HEK293 (cell line): Measurements from ENCODE around the gene GMPPB.

Experiments
- CTCF ChIA-PET: fragments of 350-600 bp; formaldehyde crosslinking; extraction: SDS; loops from one replicate; lab custom pipeline; 2021; ENCODE audit warnings: antibody characterized with exemption; lab: Yijun Ruan, JAX
- POLR2A ChIA-PET: fragments of 300-600 bp; formaldehyde crosslinking; extraction: SDS; loops from one replicate; lab custom pipeline; 2020; ENCODE audit warnings: antibody characterized with exemption, inconsistent platforms; lab: Yijun Ruan, JAX
- H3K27ac ChIP-seq: fragments of 200-500 bp; sonication (Bioruptor generic); 2 replicates; pipeline ENCODE4 v1.5.1; 2014; ENCODE audit warnings: low read depth, low read length, control low read depth, inconsistent platforms; ENCODE audit errors: extremely low read depth
- H3K36me3 ChIP-seq, 2 experiments: fragments of 200-500 bp in 1 of 2; sonication (Bioruptor generic) in 1 of 2; 1 replicate in 1 of 2; 2 replicates in 1 of 2; pipeline ENCODE4 v1.5.1; 2014 to 2017; ENCODE audit warnings: inconsistent platforms in 2 of 2, low read length in 2 of 2; ENCODE audit not compliant: control insufficient read depth in 2 of 2, insufficient read depth in 1 of 2
- H3K4me1 ChIP-seq: fragments of 200-500 bp; sonication (Bioruptor generic); 2 replicates; pipeline ENCODE4 v1.5.1; 2014; ENCODE audit warnings: mild to moderate bottlenecking, low read length, inconsistent platforms; ENCODE audit not compliant: control insufficient read depth, insufficient read depth
- H3K4me3 ChIP-seq: 2 replicates; pipeline ENCODE4 v1.5.1; 2011; ENCODE audit warnings: low read depth, mild to moderate bottlenecking, control low read depth, low read length, moderate library complexity
- H3K9me3 ChIP-seq: fragments of 200-500 bp; sonication (Bioruptor generic); 2 replicates; pipeline ENCODE4 v1.5.1; 2014; ENCODE audit warnings: low read depth, low read length, inconsistent platforms; ENCODE audit not compliant: control insufficient read depth, insufficient read depth
- GLI4 ChIP-seq: fragments of 450-650 bp; formaldehyde crosslinking; IDR thresholded peaks from 2 replicates; pipeline ENCODE4 v1.5.1; 2016; ENCODE audit warnings: missing biosample characterization, missing genetic modification characterization
- IKZF3 ChIP-seq: fragments of 450-650 bp; IDR thresholded peaks from 2 replicates; pipeline ENCODE4 v1.5.0; 2018; ENCODE audit warnings: missing biosample characterization, mild to moderate bottlenecking, missing genetic modification characterization, moderate library complexity
- OSR2 ChIP-seq: fragments of 450-650 bp; formaldehyde crosslinking; IDR thresholded peaks from 2 replicates; pipeline ENCODE4 v1.5.1; 2016; ENCODE audit warnings: missing biosample characterization, missing genetic modification characterization
- RBAK ChIP-seq: fragments of 450-650 bp; formaldehyde crosslinking; IDR thresholded peaks from 2 replicates; pipeline ENCODE4 v1.5.1; 2016; ENCODE audit warnings: missing biosample characterization, missing genetic modification characterization
- SETDB1 ChIP-seq: IDR thresholded peaks from one replicate; pipeline ENCODE4 v1.6.1; 2017; ENCODE audit warnings: mild to moderate bottlenecking, low read length, moderate library complexity, mixed read lengths; ENCODE audit not compliant: insufficient read length
- SP2 ChIP-seq: fragments of 450-650 bp; formaldehyde crosslinking; IDR thresholded peaks from 2 replicates; pipeline ENCODE4 v1.5.1; 2016; ENCODE audit warnings: missing biosample characterization, missing genetic modification characterization
- SP7 ChIP-seq: fragments of 450-650 bp; formaldehyde crosslinking; IDR thresholded peaks from 2 replicates; pipeline ENCODE4 v1.5.1; 2016; ENCODE audit warnings: missing biosample characterization, missing genetic modification characterization
- YY2 ChIP-seq: fragments of 450-650 bp; formaldehyde crosslinking; IDR thresholded peaks from 2 replicates; pipeline ENCODE4 v1.5.1; 2016; ENCODE audit warnings: missing biosample characterization, missing genetic modification characterization
- ZNF132 ChIP-seq: fragments of 450-650 bp; formaldehyde crosslinking; IDR thresholded peaks from 2 replicates; pipeline ENCODE4 v1.5.1; 2017; ENCODE audit warnings: missing biosample characterization, missing genetic modification characterization, borderline replicate concordance
- ZNF138 ChIP-seq: fragments of 450-650 bp; formaldehyde crosslinking; IDR thresholded peaks from 2 replicates; pipeline ENCODE4 v1.5.1; 2016; ENCODE audit warnings: missing biosample characterization, missing genetic modification characterization, borderline replicate concordance
- ZNF169 ChIP-seq: fragments of 450-650 bp; formaldehyde crosslinking; IDR thresholded peaks from 2 replicates; pipeline ENCODE4 v1.5.1; 2016; ENCODE audit warnings: missing biosample characterization, missing genetic modification characterization
- ZNF274 ChIP-seq, 2 experiments: fragments of 200-500 bp in 1 of 2; fragments of 450-650 bp in 1 of 2; sonication (Bioruptor generic) in 1 of 2; formaldehyde crosslinking in 1 of 2; IDR thresholded peaks; 2 replicates each; pipeline versions ENCODE4 v1.5.1 to v1.6.1; 2014 to 2016; ENCODE audit warnings: borderline replicate concordance in 1 of 2, inconsistent platforms in 1 of 2, low read length in 1 of 2, missing biosample characterization in 1 of 2, missing genetic modification characterization in 1 of 2
- ZNF292 ChIP-seq: fragments of 450-650 bp; formaldehyde crosslinking; IDR thresholded peaks from 2 replicates; pipeline ENCODE4 v1.5.1; 2016; ENCODE audit warnings: low read depth, missing biosample characterization, missing genetic modification characterization, borderline replicate concordance
- ZNF341 ChIP-seq: fragments of 450-650 bp; formaldehyde crosslinking; IDR thresholded peaks from 2 replicates; pipeline ENCODE4; 2016; ENCODE audit warnings: low read depth, missing biosample characterization, missing genetic modification characterization
- ZNF549 ChIP-seq: fragments of 450-650 bp; IDR thresholded peaks from 2 replicates; pipeline ENCODE4 v1.5.1; 2018; ENCODE audit warnings: missing biosample characterization, missing genetic modification characterization, mild to moderate bottlenecking, inconsistent platforms, moderate library complexity
- ZNF600 ChIP-seq: fragments of 450-650 bp; formaldehyde crosslinking; IDR thresholded peaks from 2 replicates; pipeline ENCODE4 v1.5.1; 2016; ENCODE audit warnings: missing biosample characterization, missing genetic modification characterization
- ZNF707 ChIP-seq: fragments of 450-650 bp; formaldehyde crosslinking; IDR thresholded peaks from 2 replicates; pipeline ENCODE4 v1.5.1; 2016; ENCODE audit warnings: missing biosample characterization, missing genetic modification characterization
- ZNF792 ChIP-seq: fragments of 450-650 bp; formaldehyde crosslinking; IDR thresholded peaks from 2 replicates; pipeline ENCODE4 v1.5.1; 2016; ENCODE audit warnings: missing biosample characterization, missing genetic modification characterization
- ZNF837 ChIP-seq: fragments of 450-650 bp; formaldehyde crosslinking; IDR thresholded peaks from 2 replicates; pipeline ENCODE4 v1.5.1; 2016; ENCODE audit warnings: missing biosample characterization, missing genetic modification characterization
- ZNF843 ChIP-seq: fragments of 450-650 bp; formaldehyde crosslinking; IDR thresholded peaks from 2 replicates; pipeline ENCODE4 v1.5.1; 2016; ENCODE audit warnings: missing biosample characterization, missing genetic modification characterization
- TF ChIP-seq, protein P1 (sequence below): fragments of 450-650 bp; formaldehyde crosslinking; IDR thresholded peaks from 2 replicates; pipeline ENCODE4 v1.5.1; 2016; ENCODE audit warnings: missing biosample characterization, missing genetic modification characterization
- TF ChIP-seq, protein P2 (sequence below): fragments of 450-650 bp; formaldehyde crosslinking; IDR thresholded peaks from 2 replicates; pipeline ENCODE4 v1.5.1; 2016; ENCODE audit warnings: missing biosample characterization, missing genetic modification characterization

Gene GMPPB

DNA sequence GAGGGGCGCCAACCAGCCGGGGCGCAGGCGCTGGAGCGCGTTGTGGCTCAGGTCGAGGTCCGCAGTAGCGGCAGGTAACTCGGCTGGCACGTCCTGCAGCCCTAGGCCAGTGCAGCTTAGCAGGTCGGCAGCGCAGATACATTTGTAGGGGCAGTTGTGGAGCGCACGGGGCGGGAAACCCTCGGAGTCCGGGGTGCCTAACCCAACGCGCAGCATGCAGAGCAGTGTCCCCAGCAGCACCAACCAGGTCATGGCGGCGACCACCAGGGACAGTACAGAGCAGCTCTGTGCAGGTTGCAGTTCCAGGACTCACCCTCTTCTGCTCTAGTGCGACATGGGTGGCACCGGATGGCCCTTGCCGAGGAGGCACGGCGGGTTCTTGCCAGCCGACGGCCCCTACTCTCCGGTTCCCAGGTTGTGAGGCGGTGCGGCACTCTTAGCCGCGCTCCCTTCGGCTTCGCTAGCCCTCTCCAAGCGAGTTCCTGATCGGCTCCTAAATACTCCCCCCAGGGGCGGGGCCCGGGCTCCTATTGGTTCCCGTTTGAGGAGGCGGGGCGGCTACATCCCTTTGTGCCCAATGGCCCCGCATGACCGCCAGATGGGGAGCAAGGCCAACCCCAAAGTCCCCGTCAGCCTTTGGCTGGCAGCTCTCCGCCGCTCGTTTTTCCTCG, 4.4 kb downstream of the GMPPB start, which contains the start of gene AMIGO3:
Gene AMIGO3 (minus strand): TSS at position 471 of the 671 bp plus-strand sequence. CDS start 219 bp downstream, at position 252.
- no peak within 1 kb of the TSS for H3K27ac ChIP-seq
- no peaks in the 10 kb centered on the region for H3K4me1 ChIP-seq
- no peaks in the 10 kb centered on the region for H3K9me3 ChIP-seq
- peak; percentile 16 for TF ChIP-seq SP2 (tag by site-specific recombination)
- TF ChIP-seq ZNF600 (tag by site-specific recombination), result peak; percentile 36; the same call in 1 of the 2 replicates
- TF ChIP-seq ZNF341, result peak; percentile 41
- TF ChIP-seq OSR2 (tag by site-specific recombination), result no peak
- TF ChIP-seq, protein P1, sequence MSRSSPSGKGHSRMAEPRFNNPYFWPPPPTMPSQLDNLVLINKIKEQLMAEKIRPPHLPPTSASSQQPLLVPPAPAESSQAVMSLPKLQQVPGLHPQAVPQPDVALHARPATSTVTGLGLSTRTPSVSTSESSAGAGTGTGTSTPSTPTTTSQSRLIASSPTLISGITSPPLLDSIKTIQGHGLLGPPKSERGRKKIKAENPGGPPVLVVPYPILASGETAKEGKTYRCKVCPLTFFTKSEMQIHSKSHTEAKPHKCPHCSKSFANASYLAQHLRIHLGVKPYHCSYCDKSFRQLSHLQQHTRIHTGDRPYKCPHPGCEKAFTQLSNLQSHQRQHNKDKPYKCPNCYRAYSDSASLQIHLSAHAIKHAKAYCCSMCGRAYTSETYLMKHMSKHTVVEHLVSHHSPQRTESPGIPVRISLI, result no peak
- ChIA-PET CTCF (interaction anchor here (0.6 to 1.2 kb wide), 3 partner anchors 16 to 135 kb away, joined by 4 to 7 read pairs (median 4); no protein-coding TSS in a partner anchor), POLR2A (interaction anchor here (1.0 to 1.4 kb wide), 2 partner anchors 8 to 22 kb away, joined by 3 to 5 read pairs; no protein-coding TSS in a partner anchor)
- peaks cover 0 to 78% of the 10 kb centered on the region in 2 experiments; a peak in 1 of 3 replicates for H3K36me3 ChIP-seq
- H3K4me3 ChIP-seq, result peak within 1 kb of the TSS; percentile 9

DNA sequence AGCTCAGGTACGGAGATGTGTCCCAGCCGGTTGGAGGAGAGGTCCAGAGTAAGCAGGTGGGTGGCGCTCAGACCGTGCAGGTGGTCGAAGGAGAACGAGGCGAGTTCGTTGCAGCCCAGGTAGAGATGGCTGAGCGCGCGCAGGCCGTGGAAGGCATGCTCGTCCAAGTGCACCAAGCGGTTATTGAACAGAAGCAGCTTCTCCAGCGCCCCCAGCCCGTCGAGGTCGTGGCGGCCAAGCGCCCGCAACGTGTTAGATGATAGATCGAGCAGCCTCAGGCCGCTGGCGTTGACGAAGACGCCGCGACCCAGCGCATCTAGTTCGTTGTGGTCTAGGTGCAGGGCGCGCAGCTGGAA, 4.9 kb downstream of the GMPPB start:
- POLR2A ChIA-PET, result interaction anchor here (1.0 to 1.4 kb wide), 2 partner anchors 7 to 22 kb away, joined by 3 to 5 read pairs; no protein-coding TSS in a partner anchor
- H3K4me3 ChIP-seq, result no peak overlapping the region
- H3K9me3 ChIP-seq, result no peaks in the 10 kb centered on the region
- CTCF ChIA-PET, result interaction anchor here (0.6 to 0.7 kb wide), 2 partner anchors 15 to 121 kb away, joined by 4 to 7 read pairs; no protein-coding TSS in a partner anchor
- no peaks in the 10 kb centered on the region for H3K4me1 ChIP-seq
- peaks cover 0 to 82% of the 10 kb centered on the region in 2 experiments; a peak in 1 of 3 replicates for H3K36me3 ChIP-seq
- H3K27ac ChIP-seq, result no peak overlapping the region
- no peak for TF ChIP-seq ZNF549 (tag by site-specific recombination)
- TF ChIP-seq ZNF274 (IDR thresholded peaks at IDR 0.05; ENCODE audit: low read length), result no peak
- no peak for TF ChIP-seq ZNF274 (tag by site-specific recombination; IDR thresholded peaks at IDR 0.05; ENCODE audit: borderline replicate concordance)
- TF ChIP-seq ZNF132 (tag by site-specific recombination), result no peak
- TF ChIP-seq ZNF138 (tag by site-specific recombination), result no peak
- no peak for TF ChIP-seq ZNF707 (tag by site-specific recombination)
- no peak for TF ChIP-seq SP2 (tag by site-specific recombination)
- TF ChIP-seq RBAK (tag by site-specific recombination), result no peak
- no peak for TF ChIP-seq YY2 (tag by site-specific recombination)
- TF ChIP-seq IKZF3 (tag by site-specific recombination), result no peak
- TF ChIP-seq, protein P2, sequence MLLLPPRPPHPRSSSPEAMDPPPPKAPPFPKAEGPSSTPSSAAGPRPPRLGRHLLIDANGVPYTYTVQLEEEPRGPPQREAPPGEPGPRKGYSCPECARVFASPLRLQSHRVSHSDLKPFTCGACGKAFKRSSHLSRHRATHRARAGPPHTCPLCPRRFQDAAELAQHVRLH, result no peak
- no peak for TF ChIP-seq ZNF792 (tag by site-specific recombination)
- no peak for TF ChIP-seq ZNF169 (tag by site-specific recombination)
- TF ChIP-seq ZNF843 (tag by site-specific recombination), result no peak
- TF ChIP-seq SETDB1, result no peak
- no peak for TF ChIP-seq GLI4 (tag by site-specific recombination)
- no peak for TF ChIP-seq ZNF837 (tag by site-specific recombination)
- TF ChIP-seq SP7 (tag by site-specific recombination), result no peak
- TF ChIP-seq ZNF292 (tag by site-specific recombination), result no peak
